ENCODE measurements around the gene ACACA.
"Not testable (repeated sequence)": the region's sequence is repeated elsewhere in the genome, so short reads cannot be mapped to it uniquely, and the experiment has no call there.

ACACA gene

GRCh38 chr17:37410357-37410756 is 3.7 kb upstream of the ACACA start:
- Histone ChIP-seq H3K36me3 (ENCODE audit: control insufficient read depth, insufficient read depth, low read length) (no peaks in the 10 kb centered on the region), H2AFZ (no peak overlapping the region), H3K27ac (no peak overlapping the region), H3K4me3 (ENCODE audit: low read depth, low read length) (no peak overlapping the region), H3K4me1 (peaks cover 2% of the 10 kb centered on the region), H3K4me2 (ENCODE audit: low read length) (no peak overlapping the region), H3K9me3 (ENCODE audit: control insufficient read depth, low read length) (no peaks in the 10 kb centered on the region), H3K27me3 (ENCODE audit: control insufficient read depth, insufficient read depth, low read length) (no peaks in the 10 kb centered on the region), H3K79me2 (peaks cover 9% of the 10 kb centered on the region), H3K9ac (no peak overlapping the region)
- no peak for TF ChIP-seq CTCF (IDR thresholded peaks at IDR 0.05)

- not testable (repeated sequence) for H2AFZ ChIP-seq; H3K27me3 ChIP-seq (ENCODE audit: control insufficient read depth, insufficient read depth, low read length); H3K27ac ChIP-seq; H3K79me2 ChIP-seq; H3K36me3 ChIP-seq (ENCODE audit: control insufficient read depth, insufficient read depth, low read length); H3K4me1 ChIP-seq; H3K9ac ChIP-seq; H3K4me3 ChIP-seq (ENCODE audit: low read depth, low read length); H3K9me3 ChIP-seq (ENCODE audit: control insufficient read depth, low read length); H3K4me2 ChIP-seq (ENCODE audit: low read length)
Measured at GRCh38 chr17:37408145-37408479, 1.5 kb upstream of the ACACA start.

- Histone ChIP-seq H3K4me2 (ENCODE audit: low read length) (peak overlapping the region; percentile 72), H2AFZ (peak overlapping the region; percentile 98), H3K79me2 (peaks cover 5% of the 10 kb centered on the region), H3K27me3 (ENCODE audit: control insufficient read depth, insufficient read depth, low read length) (no peaks in the 10 kb centered on the region), H3K4me3 (ENCODE audit: low read depth, low read length) (peak overlapping the region; percentile 87), H3K27ac (peak overlapping the region; percentile 45), H3K9ac (peak overlapping the region; percentile 17), H3K4me1 (peaks cover 2% of the 10 kb centered on the region), H3K36me3 (ENCODE audit: control insufficient read depth, insufficient read depth, low read length) (no peaks in the 10 kb centered on the region), H3K9me3 (ENCODE audit: control insufficient read depth, low read length) (no peaks in the 10 kb centered on the region)
- no peak for TF ChIP-seq CTCF (IDR thresholded peaks at IDR 0.05)
Measured at GRCh38 chr17:37405955-37406634, 541 bp downstream of the ACACA start.

GRCh38 chr17:37405522-37405921 is 1.1 kb downstream of the ACACA start:
- not testable (repeated sequence) for H3K27me3 ChIP-seq (ENCODE audit: control insufficient read depth, insufficient read depth, low read length); H2AFZ ChIP-seq; H3K9me3 ChIP-seq (ENCODE audit: control insufficient read depth, low read length); H3K27ac ChIP-seq; H3K4me1 ChIP-seq; H3K36me3 ChIP-seq (ENCODE audit: control insufficient read depth, insufficient read depth, low read length); H3K79me2 ChIP-seq; H3K4me3 ChIP-seq (ENCODE audit: low read depth, low read length); H3K9ac ChIP-seq
- peak overlapping the region; percentile 72 for H3K4me2 ChIP-seq (ENCODE audit: low read length)

- Histone ChIP-seq H3K9me3 (ENCODE audit: control insufficient read depth, low read length) (no peaks in the 10 kb centered on the region), H3K9ac (no peak overlapping the region), H2AFZ (no peak overlapping the region), H3K4me1 (no peaks in the 10 kb centered on the region), H3K36me3 (ENCODE audit: control insufficient read depth, insufficient read depth, low read length) (no peaks in the 10 kb centered on the region), H3K27ac (no peak overlapping the region), H3K27me3 (ENCODE audit: control insufficient read depth, insufficient read depth, low read length) (no peaks in the 10 kb centered on the region), H3K4me3 (ENCODE audit: low read depth, low read length) (no peak overlapping the region), H3K4me2 (ENCODE audit: low read length) (no peak overlapping the region), H3K79me2 (no peaks in the 10 kb centered on the region)
- no peak for TF ChIP-seq CTCF (IDR thresholded peaks at IDR 0.05)
Measured at GRCh38 chr17:37400505-37400904, 6.1 kb downstream of the ACACA start.

- H3K4me3 ChIP-seq (ENCODE audit: low read depth, low read length): no peak overlapping the region
- no peaks in the 10 kb centered on the region for H3K27me3 ChIP-seq (ENCODE audit: control insufficient read depth, insufficient read depth, low read length)
- H3K27ac ChIP-seq: no peak overlapping the region
- H3K36me3 ChIP-seq (ENCODE audit: control insufficient read depth, insufficient read depth, low read length): no peaks in the 10 kb centered on the region
- H3K9ac ChIP-seq: no peak overlapping the region
- no peak overlapping the region for H2AFZ ChIP-seq
- no peaks in the 10 kb centered on the region for H3K4me1 ChIP-seq
- H3K4me2 ChIP-seq (ENCODE audit: low read length): no peak overlapping the region
- no peaks in the 10 kb centered on the region for H3K9me3 ChIP-seq (ENCODE audit: control insufficient read depth, low read length)
- H3K79me2 ChIP-seq: no peaks in the 10 kb centered on the region
- no peak for TF ChIP-seq CTCF (IDR thresholded peaks at IDR 0.05)
Measured at GRCh38 chr17:37399265-37399803, 7.3 kb downstream of the ACACA start.
